Hepatocyte (in vitro differentiated cells): ENCODE results near the gene RIPK4. TPM values are rescaled to one million over a fixed set of nuclear protein-coding genes. Genes with fewer than 3 reads are reported as not detected.
A peak's percentile ranks its signal among the peaks of the same experiment; 100 is the strongest.

ENCODE experiments used
- DNase-seq: peaks from one replicate; pipeline ENCODE4 v3.0.0-alpha.2; 2016; ENCODE audit warnings: low spot score
- H2AFZ ChIP-seq: fragments of 200-600 bp; sonication (generic); 2 replicates; pipeline ENCODE4 v1.6.0; 2016; ENCODE audit warnings: antibody characterized with exemption, mild to moderate bottlenecking
- H3K27ac ChIP-seq: fragments of 200-600 bp; sonication (generic); 2 replicates; pipeline ENCODE4 v1.5.1; 2016; ENCODE audit warnings: mild to moderate bottlenecking
- H3K27me3 ChIP-seq: fragments of 200-600 bp; sonication (generic); 2 replicates; pipeline ENCODE4 v1.6.1; 2016
- H3K36me3 ChIP-seq: fragments of 200-600 bp; sonication (generic); replicated peaks from 2 replicates; pipeline ENCODE4 v1.5.1; 2016; ENCODE audit warnings: low read depth; ENCODE audit not compliant: insufficient read depth
- H3K4me1 ChIP-seq: fragments of 200-600 bp; sonication (generic); 2 replicates; pipeline ENCODE4 v1.5.1; 2016; ENCODE audit warnings: mild to moderate bottlenecking, moderate library complexity; ENCODE audit not compliant: insufficient read depth
- H3K4me2 ChIP-seq: fragments of 200-600 bp; sonication (generic); 2 replicates; pipeline ENCODE4 v1.6.0; 2016
- H3K4me3 ChIP-seq: fragments of 200-600 bp; sonication (generic); 2 replicates; pipeline ENCODE4 v1.5.1; 2016; ENCODE audit warnings: mild to moderate bottlenecking
- H3K79me2 ChIP-seq: fragments of 200-600 bp; sonication (generic); 2 replicates; pipeline ENCODE4 v1.6.0; 2017; ENCODE audit warnings: mild to moderate bottlenecking
- H3K9me2 ChIP-seq: fragments of 200-600 bp; sonication (generic); replicated peaks from 2 replicates; pipeline ENCODE4 v1.6.0; 2017; ENCODE audit warnings: mild to moderate bottlenecking; ENCODE audit not compliant: insufficient read depth
- H3K9me3 ChIP-seq: fragments of 200-600 bp; sonication (generic); 2 replicates; pipeline ENCODE4 v1.5.1; 2016; ENCODE audit warnings: low read depth, mild to moderate bottlenecking
- H4K20me1 ChIP-seq: fragments of 200-600 bp; sonication (generic); 2 replicates; pipeline ENCODE4 v1.6.0; 2016; ENCODE audit warnings: mild to moderate bottlenecking; ENCODE audit not compliant: insufficient read depth, poor library complexity, severe bottlenecking
- EZH2 ChIP-seq: fragments of 200-600 bp; sonication (generic); IDR thresholded peaks from 2 replicates; pipeline ENCODE4 v1.6.1; 2016; ENCODE audit warnings: antibody characterized with exemption, mild to moderate bottlenecking, borderline replicate concordance
- EZH2phosphoT487 ChIP-seq: fragments of 200-600 bp; sonication (generic); IDR thresholded peaks from one replicate; pipeline ENCODE4 v1.6.1; 2018; ENCODE audit warnings: antibody characterized with exemption, mild to moderate bottlenecking, low read depth, moderate library complexity; ENCODE audit not compliant: unreplicated experiment, severe bottlenecking
- WGBS: methylation state at CpG from one replicate; pipeline ENCODE4 v1.1.6; 2016; ENCODE audit warnings: low lambda C conversion rate; ENCODE audit errors: missing lambda C conversion rate; 5-methylcytosine and 5-hydroxymethylcytosine counted together
- polyA plus RNA-seq: library from polyadenylated mRNA; unstranded; fragments of >200 nt; fragmentation: Nextera tagmentation; extraction: Ambion mirVana; gene quantifications from 2 replicates; pipeline ENCODE4 v1.2.1, GENCODE V29; 2016
- total RNA-seq: library from RNA; depleted of rRNA; stranded (reverse); fragments of >200 nt; gene quantifications from 2 replicates; pipeline ENCODE4 v1.2.3, GENCODE V29; 2014
- TF ChIP-seq, protein P1 (sequence below): fragments of 200-600 bp; sonication (generic); IDR thresholded peaks from 2 replicates; pipeline ENCODE4 v1.5.1; 2016; ENCODE audit warnings: antibody characterized with exemption, mild to moderate bottlenecking; ENCODE audit not compliant: poor library complexity

The RIPK4 gene
- total and polyA plus RNA-seq, 2 experiments from 2014 or later = 28.1 to 32.8 TPM

DNA sequence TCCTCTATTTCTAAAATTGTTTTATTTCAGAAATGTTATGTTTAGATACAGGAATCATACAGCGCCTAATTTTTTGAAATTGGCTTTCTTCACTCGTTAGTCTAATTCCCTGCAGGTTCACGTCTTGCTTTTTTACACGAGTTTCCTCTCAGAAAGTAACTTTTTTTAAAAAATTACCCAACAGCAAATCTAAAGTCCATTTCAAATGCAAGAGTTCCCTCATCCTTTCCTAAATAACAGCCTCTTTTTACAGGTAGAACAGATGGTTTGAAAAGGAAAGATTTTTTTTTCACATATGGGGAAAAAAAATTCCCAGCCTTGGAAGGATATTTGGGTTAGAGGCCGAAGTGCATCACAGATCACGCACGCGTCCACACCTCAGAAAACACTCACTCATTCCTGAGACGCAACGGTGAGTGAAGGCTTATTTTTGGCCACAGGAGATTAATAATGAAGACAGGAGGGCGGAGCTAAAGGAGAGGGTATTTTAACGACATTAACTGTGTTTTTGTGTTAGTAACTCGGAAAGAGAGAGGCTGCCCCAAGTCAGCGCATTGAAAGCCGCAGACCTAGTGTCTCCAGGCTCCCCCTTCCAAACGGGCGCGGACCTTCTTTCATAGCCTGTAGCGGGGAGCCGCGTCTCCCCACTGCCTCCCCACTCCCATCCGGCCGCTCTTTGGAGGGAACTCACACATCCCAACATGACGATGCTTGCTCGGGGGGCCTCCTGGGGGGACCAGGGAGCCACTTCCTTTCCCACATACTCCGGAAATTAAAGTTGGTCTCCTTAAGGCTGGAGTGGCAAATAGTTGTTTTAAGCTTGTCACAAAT is 969 bp upstream of the RIPK4 start:
- Histone ChIP-seq H3K79me2 (peaks cover 39% of the 10 kb centered on the region), H4K20me1 (peaks cover 33% of the 10 kb centered on the region), H3K9me2 (no peaks in the 10 kb centered on the region), H3K9me3 (no peaks in the 10 kb centered on the region), H2AFZ (no peak overlapping the region), H3K27ac (peak overlapping the region; percentile 85), H3K4me1 (peaks cover 18% of the 10 kb centered on the region), H3K27me3 (peaks cover 16% of the 10 kb centered on the region), H3K4me2 (peak overlapping the region; percentile 70), H3K36me3 (no peaks in the 10 kb centered on the region), H3K4me3 (peak overlapping the region; percentile 11)
- TF ChIP-seq, protein P1, sequence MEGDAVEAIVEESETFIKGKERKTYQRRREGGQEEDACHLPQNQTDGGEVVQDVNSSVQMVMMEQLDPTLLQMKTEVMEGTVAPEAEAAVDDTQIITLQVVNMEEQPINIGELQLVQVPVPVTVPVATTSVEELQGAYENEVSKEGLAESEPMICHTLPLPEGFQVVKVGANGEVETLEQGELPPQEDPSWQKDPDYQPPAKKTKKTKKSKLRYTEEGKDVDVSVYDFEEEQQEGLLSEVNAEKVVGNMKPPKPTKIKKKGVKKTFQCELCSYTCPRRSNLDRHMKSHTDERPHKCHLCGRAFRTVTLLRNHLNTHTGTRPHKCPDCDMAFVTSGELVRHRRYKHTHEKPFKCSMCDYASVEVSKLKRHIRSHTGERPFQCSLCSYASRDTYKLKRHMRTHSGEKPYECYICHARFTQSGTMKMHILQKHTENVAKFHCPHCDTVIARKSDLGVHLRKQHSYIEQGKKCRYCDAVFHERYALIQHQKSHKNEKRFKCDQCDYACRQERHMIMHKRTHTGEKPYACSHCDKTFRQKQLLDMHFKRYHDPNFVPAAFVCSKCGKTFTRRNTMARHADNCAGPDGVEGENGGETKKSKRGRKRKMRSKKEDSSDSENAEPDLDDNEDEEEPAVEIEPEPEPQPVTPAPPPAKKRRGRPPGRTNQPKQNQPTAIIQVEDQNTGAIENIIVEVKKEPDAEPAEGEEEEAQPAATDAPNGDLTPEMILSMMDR = no peak
- TF ChIP-seq EZH2 = peak; percentile 53
- 5% methylated on average over 26 of the region's 26 CpGs for WGBS
- DNase-seq = peak; percentile 49

DNA sequence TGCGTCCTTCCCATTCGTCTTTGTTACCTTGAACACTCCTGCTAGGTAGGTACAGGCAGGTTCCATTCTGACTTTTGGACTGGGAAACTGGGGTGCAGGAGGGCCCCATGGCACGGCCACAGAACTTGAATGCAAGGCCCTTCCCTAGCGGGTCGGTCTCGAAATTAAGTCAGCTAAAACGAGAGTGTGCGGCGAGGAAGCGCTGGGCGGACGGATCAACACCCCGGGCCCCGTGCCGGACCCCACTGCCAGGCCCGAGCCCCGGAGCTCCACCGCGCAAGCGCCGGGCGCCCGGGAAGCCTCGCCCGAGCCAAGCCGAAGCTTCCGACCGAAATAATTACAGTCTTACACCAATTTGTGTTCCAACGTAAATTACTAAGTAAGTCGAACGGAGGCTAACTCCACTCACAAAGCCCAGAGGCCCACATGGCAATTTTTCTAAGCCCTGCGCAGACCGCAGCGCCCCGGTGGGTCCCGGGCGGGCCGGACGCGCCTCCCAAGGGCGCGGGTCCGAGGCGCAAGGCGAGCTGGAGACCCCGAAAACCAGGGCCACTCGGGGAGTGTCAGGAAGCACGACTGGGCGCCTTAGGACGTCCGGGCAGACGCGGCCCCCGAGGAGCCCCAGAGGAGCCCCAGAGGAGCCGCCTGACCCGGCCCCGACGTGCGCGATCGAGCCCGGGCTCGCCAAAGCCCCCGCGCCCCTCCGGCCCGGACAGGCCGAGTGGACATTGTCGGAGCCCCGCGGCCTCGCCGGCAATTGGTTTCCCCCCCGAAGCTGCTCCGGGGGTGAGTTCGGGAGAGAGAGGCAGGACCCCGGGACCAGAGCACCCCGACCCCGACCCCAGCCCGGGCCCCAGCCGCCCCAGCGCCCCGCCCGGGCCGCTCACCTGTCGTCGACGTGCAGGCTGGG is 624 bp downstream of the RIPK4 start:
- H3K9me2 ChIP-seq = no peaks in the 10 kb centered on the region
- peak overlapping the region; percentile 51 for H3K4me3 ChIP-seq
- H4K20me1 ChIP-seq = peaks cover 49% of the 10 kb centered on the region
- peak overlapping the region; percentile 13 for H2AFZ ChIP-seq
- peak overlapping the region; percentile 70 for H3K4me2 ChIP-seq
- DNase-seq = no peak
- peaks cover 55% of the 10 kb centered on the region for H3K79me2 ChIP-seq
- no peaks in the 10 kb centered on the region for H3K9me3 ChIP-seq
- peaks cover 27% of the 10 kb centered on the region for H3K27me3 ChIP-seq
- peak overlapping the region; percentile 94 for H3K27ac ChIP-seq
- no peaks in the 10 kb centered on the region for H3K36me3 ChIP-seq
- 6% methylated on average over 66 of the region's 88 CpGs for WGBS
- peaks cover 34% of the 10 kb centered on the region for H3K4me1 ChIP-seq
- TF ChIP-seq, protein P1 = no peak
- TF ChIP-seq EZH2phosphoT487 (peak; percentile 51), EZH2 (peak; percentile 84)

DNA sequence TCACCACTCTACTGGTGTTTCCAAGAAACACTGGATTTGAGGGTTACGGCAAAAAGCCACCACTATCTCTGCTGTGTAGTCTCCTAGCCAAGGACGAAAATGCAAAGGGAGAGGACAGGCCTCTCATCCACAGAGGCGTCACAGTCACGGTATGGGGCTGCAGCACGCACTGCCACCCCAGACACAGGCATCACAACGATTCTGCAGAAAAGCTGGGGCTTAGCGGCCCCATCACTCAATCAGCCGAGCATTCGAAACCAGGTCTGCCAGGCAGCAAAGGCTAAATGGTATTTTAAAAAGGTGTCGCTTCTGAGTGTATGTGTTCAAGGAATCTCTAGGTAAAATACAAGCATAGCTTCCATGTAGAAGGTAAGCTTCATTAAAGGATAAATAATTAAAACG is 1.4 kb downstream of the RIPK4 start:
- WGBS = 45% methylated on average over 11 of the region's 11 CpGs
- no peak for DNase-seq
- Histone ChIP-seq H3K9me3 (no peaks in the 10 kb centered on the region), H3K36me3 (no peaks in the 10 kb centered on the region), H4K20me1 (peaks cover 57% of the 10 kb centered on the region), H3K4me3 (peak overlapping the region; percentile 51), H3K4me1 (peaks cover 36% of the 10 kb centered on the region), H2AFZ (no peak overlapping the region), H3K27me3 (peaks cover 31% of the 10 kb centered on the region), H3K4me2 (peak overlapping the region; percentile 70), H3K27ac (peak overlapping the region; percentile 94), H3K79me2 (peaks cover 63% of the 10 kb centered on the region), H3K9me2 (no peaks in the 10 kb centered on the region)
- TF ChIP-seq EZH2phosphoT487 (no peak), EZH2 (no peak)
- TF ChIP-seq, protein P1 = no peak
